GM12875 (cell line): ENCODE measurements around the gene TMEM143.

Source experiments
- H3K4me3 ChIP-seq: one replicate; pipeline ENCODE4 v1.5.1; 2011; ENCODE audit warnings: low read depth, low read length, control low read depth
- TF ChIP-seq, protein P1 (sequence below): IDR thresholded peaks from 2 replicates; pipeline ENCODE4 v1.5.1; 2011; ENCODE audit warnings: low read depth, mild to moderate bottlenecking, control low read depth, inconsistent platforms, low read length, moderate library complexity, borderline replicate concordance; ENCODE audit not compliant: insufficient read depth

Gene TMEM143

DNA sequence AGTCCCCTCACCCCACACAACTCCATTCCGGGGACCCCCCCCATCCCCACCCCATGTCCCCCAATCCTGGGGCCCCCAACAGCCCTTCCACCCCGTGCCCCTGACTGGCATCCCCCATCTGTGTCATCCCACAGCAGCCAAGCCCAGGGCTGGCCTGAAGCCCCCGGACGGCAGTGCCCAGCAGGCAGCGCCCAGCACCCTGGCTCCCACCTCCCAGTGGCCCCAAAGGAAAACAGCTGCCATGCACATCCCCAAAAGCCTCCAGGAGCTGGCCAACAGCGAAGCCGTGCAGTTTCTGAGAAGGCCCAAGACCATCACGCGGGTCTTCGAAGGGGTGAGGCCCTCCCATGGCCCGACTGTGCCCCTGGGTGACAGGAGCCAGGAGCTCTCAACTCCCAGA is 1.9 kb upstream of the TMEM143 start:
- TF ChIP-seq, protein P1, sequence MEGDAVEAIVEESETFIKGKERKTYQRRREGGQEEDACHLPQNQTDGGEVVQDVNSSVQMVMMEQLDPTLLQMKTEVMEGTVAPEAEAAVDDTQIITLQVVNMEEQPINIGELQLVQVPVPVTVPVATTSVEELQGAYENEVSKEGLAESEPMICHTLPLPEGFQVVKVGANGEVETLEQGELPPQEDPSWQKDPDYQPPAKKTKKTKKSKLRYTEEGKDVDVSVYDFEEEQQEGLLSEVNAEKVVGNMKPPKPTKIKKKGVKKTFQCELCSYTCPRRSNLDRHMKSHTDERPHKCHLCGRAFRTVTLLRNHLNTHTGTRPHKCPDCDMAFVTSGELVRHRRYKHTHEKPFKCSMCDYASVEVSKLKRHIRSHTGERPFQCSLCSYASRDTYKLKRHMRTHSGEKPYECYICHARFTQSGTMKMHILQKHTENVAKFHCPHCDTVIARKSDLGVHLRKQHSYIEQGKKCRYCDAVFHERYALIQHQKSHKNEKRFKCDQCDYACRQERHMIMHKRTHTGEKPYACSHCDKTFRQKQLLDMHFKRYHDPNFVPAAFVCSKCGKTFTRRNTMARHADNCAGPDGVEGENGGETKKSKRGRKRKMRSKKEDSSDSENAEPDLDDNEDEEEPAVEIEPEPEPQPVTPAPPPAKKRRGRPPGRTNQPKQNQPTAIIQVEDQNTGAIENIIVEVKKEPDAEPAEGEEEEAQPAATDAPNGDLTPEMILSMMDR = no peak
- no peak overlapping the region for H3K4me3 ChIP-seq

DNA sequence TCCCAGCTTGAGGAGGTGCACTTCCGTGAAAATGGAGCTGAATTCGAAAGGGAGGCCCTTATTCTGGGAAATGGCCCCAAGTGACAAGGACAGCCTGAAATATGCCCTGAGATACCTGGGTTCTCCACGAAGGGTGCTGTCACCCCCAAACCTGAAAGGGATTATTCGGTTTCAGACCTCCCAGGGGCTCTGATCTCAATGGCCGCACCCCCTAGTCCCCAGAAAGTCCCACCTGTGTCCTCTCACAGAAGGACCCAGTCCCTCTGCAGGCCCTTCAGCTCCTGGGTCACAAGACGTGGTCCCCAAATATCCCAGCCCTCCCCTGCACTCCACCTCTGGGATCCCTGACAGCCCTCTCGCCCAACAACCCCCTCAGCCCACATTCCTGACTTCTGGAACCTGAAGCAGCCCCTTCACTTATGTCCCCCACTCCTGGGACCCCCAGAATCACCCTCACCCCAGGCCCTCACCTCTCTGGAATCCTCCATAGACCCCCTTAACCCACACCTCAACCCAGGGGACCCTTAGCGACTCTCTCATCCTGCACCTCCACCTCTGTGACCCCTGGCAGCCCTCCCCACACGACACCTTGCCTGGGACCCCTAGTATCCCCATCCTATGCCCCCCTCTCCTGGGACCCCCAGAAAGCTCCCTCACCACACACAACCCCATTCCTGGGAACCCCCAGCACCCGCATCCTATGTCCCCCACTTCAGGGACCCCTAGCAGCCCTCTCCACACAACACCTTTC is 1.0 kb upstream of the TMEM143 start:
- H3K4me3 ChIP-seq = peak overlapping the region; percentile 42
- TF ChIP-seq, protein P1 = no peak

DNA sequence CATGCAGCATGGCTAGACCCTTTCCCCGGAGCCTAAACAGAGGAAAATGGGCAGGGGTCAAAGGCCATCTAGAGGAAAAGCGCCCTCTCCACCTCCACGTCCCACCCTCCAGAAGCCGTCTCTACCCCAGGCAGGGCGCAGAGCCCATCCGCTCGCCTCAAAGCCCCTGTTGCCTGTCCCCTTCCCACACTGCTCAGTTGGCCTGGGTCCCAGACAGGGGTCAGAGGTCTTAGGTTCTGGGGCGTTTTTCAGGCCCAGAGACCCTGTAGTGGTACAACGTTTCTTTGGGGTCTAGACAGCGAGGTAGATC is 285 bp downstream of the TMEM143 start:
- peak overlapping the region; percentile 65 for H3K4me3 ChIP-seq
- TF ChIP-seq, protein P1 = no peak

- H3K4me3 ChIP-seq = peak overlapping the region; percentile 65
- TF ChIP-seq, protein P1 = no peak
Measured at GRCh38 chr19:48362716-48363499, 832 bp downstream of the TMEM143 start.

DNA sequence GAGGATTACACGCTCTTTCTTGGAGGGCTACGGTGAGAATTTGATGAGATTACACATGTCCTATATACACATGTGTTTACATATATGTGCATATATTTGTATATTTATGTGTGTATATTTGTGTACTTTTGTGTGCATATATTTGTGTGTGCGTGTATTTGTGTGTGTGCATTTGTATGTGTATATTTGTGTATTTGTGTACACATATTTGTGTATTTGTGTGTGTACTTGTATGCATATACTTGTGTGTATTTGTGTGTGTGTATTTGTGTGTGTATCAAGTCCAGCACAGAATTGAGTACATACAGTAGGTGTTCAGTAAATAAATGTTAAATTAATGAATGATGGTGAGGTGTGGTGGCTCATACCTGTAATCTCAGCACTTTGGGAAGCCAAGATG is 1.8 kb downstream of the TMEM143 start:
- TF ChIP-seq, protein P1 = no peak
- no peak overlapping the region for H3K4me3 ChIP-seq

DNA sequence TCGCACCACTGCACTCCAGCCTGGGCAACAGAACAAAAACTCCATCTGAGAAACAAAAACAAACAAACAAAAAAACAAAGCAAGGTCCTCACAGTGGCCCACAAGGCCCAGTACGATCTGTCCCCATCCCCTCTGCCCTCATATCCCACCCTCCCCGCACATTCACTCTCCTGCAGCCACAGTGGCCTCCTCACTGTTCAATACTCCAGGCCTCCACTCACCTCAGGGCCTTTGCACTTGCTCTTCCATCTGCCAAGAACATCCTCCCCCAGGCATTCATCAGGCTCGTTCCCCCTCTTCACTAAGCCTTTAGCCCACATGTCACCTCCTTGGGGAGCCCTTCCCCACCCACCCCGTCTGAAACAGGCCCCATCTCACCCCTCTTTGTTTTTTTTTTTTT is 4.6 kb downstream of the TMEM143 start:
- TF ChIP-seq, protein P1 = no peak
- no peak overlapping the region for H3K4me3 ChIP-seq
